ENCODE results near the gene GRAMD1B.

The GRAMD1B gene

DNA sequence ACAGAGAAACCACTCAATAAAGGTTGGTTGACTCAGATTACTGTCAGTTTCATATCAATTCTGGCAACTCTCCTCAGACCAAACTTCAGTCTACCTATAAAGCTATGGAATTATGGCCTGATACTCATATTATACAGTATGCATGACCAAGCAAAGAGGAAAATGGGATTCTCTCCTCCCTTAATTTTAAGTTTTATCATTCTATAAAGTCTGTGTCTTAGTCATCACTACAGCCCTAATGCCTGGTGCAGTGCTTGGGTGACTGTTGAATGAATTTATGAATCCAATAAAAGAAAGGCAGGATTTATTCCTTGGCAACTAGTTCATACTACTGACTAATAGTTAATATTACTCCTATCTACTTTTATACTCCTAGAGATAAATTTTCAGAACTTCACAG is 37.6 kb upstream of the GRAMD1B start:
- Histone ChIP-seq H3K4me3 (ENCODE audit: low read length in 2 of 2) (no peak overlapping the region), H3K4me1 (ENCODE audit: control insufficient read depth in 2 of 2, insufficient read depth in 2 of 2, low read length in 2 of 2) (no peaks in the 10 kb centered on the region), H3K9ac (ENCODE audit: low read depth in 1 of 2, low read length in 2 of 2) (no peak overlapping the region), H3K36me3 (ENCODE audit: control insufficient read depth in 2 of 2, insufficient read depth in 2 of 2, low read length in 2 of 2) (no peaks in the 10 kb centered on the region), H3K27ac (ENCODE audit: low read depth in 2 of 2, low read length in 2 of 2) (no peak overlapping the region), H3K27me3 (ENCODE audit: control insufficient read depth in 2 of 2, insufficient read depth in 2 of 2, low read length in 2 of 2) (peaks cover 0 to 4% of the 10 kb centered on the region in 2 donors), H3K9me3 (ENCODE audit: control insufficient read depth in 2 of 2, low read length in 2 of 2) (no peaks in the 10 kb centered on the region)

DNA sequence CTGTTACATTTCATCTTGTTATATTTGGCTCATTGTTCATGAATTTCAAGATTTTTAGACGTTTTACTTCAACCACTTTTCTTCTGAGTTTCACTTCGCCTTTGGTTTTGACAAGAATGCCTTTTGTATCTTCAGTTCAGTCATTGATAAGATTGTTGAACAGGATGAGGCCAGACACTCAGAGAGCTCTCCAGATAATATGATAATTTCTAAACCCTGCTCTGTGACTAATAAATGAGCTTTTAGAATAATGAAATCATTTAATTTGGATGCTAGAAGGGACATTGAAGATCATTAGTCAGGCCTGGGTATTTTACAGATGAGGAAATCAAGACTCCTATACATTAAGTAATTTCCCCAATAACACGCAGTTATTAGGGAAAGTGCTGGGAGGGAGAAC is 37.2 kb upstream of the GRAMD1B start:
- H3K27ac ChIP-seq (ENCODE audit: low read depth in 2 of 2, low read length in 2 of 2), result no peak overlapping the region
- no peaks in the 10 kb centered on the region for H3K4me1 ChIP-seq (ENCODE audit: control insufficient read depth in 2 of 2, insufficient read depth in 2 of 2, low read length in 2 of 2)
- H3K36me3 ChIP-seq (ENCODE audit: control insufficient read depth in 2 of 2, insufficient read depth in 2 of 2, low read length in 2 of 2), result no peaks in the 10 kb centered on the region
- H3K9ac ChIP-seq (ENCODE audit: low read depth in 1 of 2, low read length in 2 of 2), result no peak overlapping the region
- no peak overlapping the region for H3K4me3 ChIP-seq (ENCODE audit: low read length in 2 of 2)
- no peaks in the 10 kb centered on the region for H3K9me3 ChIP-seq (ENCODE audit: control insufficient read depth in 2 of 2, low read length in 2 of 2)
- peaks cover 0 to 4% of the 10 kb centered on the region in 2 donors for H3K27me3 ChIP-seq (ENCODE audit: control insufficient read depth in 2 of 2, insufficient read depth in 2 of 2, low read length in 2 of 2)

DNA sequence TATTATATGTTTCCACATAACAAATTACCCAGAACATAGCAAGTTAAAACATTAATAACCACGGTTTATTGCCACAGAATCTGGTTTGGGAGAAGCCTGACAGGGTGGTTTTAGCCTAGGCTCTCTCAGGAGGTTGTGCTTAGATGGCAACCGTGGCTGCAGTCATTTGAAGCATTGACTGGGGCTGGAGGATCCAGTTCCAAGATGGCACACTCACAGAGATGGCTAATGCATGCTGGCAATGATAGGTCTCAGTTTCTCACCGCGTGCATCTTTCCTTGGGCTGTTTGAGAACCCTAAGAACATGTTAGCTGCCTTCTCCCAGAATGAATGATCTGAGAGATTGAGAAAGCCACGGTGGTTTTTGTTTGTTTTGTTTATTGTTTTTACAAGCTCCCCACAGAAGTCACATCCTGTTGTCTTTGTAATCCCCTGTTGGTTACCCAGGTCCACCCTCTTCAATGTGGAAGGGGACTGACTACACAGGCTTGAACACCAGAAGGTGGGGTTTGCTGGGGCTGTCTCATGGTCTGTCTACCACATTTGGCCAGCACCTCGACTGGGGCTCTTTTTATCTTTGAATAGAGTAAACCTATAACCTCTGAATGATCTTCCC is 36.6 kb upstream of the GRAMD1B start:
- H3K36me3 ChIP-seq (ENCODE audit: control insufficient read depth in 2 of 2, insufficient read depth in 2 of 2, low read length in 2 of 2), result no peaks in the 10 kb centered on the region
- H3K9me3 ChIP-seq (ENCODE audit: control insufficient read depth in 2 of 2, low read length in 2 of 2), result no peaks in the 10 kb centered on the region
- no peak overlapping the region for H3K4me3 ChIP-seq (ENCODE audit: low read length in 2 of 2)
- no peaks in the 10 kb centered on the region for H3K4me1 ChIP-seq (ENCODE audit: control insufficient read depth in 2 of 2, insufficient read depth in 2 of 2, low read length in 2 of 2)
- H3K27me3 ChIP-seq (ENCODE audit: control insufficient read depth in 2 of 2, insufficient read depth in 2 of 2, low read length in 2 of 2), result peaks cover 0 to 4% of the 10 kb centered on the region in 2 donors
- H3K27ac ChIP-seq (ENCODE audit: low read depth in 2 of 2, low read length in 2 of 2), result no peak overlapping the region
- H3K9ac ChIP-seq (ENCODE audit: low read depth in 1 of 2, low read length in 2 of 2), result no peak overlapping the region

DNA sequence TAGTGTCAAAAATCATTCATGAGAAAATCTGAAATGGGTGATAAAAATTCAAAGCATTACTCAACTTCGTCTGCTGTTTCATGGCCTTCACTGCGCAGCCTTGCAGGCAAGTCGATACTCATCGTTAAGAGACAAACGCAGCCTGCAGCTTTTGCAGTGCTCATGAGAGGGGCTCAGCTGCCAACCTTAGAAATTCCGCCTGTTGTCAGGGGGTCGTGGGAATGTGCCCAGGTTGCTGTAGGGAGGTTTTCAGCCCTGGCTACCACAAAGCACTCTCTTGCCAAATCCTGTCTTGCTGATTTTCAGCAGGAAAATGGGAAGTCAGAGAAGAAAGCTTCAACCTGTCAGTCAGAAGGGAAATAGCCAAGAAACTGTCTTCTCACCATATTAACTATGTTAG is 25.4 kb upstream of the GRAMD1B start:
- Histone ChIP-seq H3K27me3 (ENCODE audit: control insufficient read depth in 2 of 2, insufficient read depth in 2 of 2, low read length in 2 of 2) (no peaks in the 10 kb centered on the region), H3K9me3 (ENCODE audit: control insufficient read depth in 2 of 2, low read length in 2 of 2) (no peaks in the 10 kb centered on the region), H3K27ac (ENCODE audit: low read depth in 2 of 2, low read length in 2 of 2) (no peak overlapping the region), H3K36me3 (ENCODE audit: control insufficient read depth in 2 of 2, insufficient read depth in 2 of 2, low read length in 2 of 2) (no peaks in the 10 kb centered on the region), H3K4me3 (ENCODE audit: low read length in 2 of 2) (no peak overlapping the region), H3K9ac (ENCODE audit: low read depth in 1 of 2, low read length in 2 of 2) (no peak overlapping the region), H3K4me1 (ENCODE audit: control insufficient read depth in 2 of 2, insufficient read depth in 2 of 2, low read length in 2 of 2) (peaks cover 7 to 8% of the 10 kb centered on the region in 2 donors)

DNA sequence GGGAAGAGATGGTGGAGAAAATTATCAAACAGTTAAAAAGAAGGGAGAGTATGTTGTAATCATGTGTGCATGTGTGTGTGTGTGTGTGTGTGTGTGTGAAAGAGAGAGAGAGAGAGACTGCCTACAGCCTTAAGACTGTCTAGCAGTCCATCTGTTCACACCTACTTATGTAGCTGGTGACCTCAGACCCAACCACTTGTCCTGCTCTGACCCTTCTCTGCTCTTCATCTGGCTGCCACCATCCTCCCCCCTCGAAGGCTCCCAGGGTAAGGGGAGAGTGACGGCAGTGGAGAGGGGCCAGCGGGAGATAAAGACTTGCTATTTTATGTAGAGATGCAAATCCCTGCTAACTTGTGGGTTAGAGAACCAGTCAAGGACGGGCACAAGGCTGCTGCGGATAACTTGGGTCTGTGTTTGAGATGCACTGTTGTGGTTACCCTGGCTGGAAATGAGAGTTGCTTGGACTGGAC is 24.9 kb upstream of the GRAMD1B start:
- H3K9me3 ChIP-seq (ENCODE audit: control insufficient read depth in 2 of 2, low read length in 2 of 2), result no peaks in the 10 kb centered on the region
- H3K4me1 ChIP-seq (ENCODE audit: control insufficient read depth in 2 of 2, insufficient read depth in 2 of 2, low read length in 2 of 2), result peaks cover 7 to 8% of the 10 kb centered on the region in 2 donors
- no peak overlapping the region for H3K4me3 ChIP-seq (ENCODE audit: low read length in 2 of 2)
- H3K36me3 ChIP-seq (ENCODE audit: control insufficient read depth in 2 of 2, insufficient read depth in 2 of 2, low read length in 2 of 2), result no peaks in the 10 kb centered on the region
- no peak overlapping the region for H3K27ac ChIP-seq (ENCODE audit: low read depth in 2 of 2, low read length in 2 of 2)
- H3K9ac ChIP-seq (ENCODE audit: low read depth in 1 of 2, low read length in 2 of 2), result no peak overlapping the region
- no peaks in the 10 kb centered on the region for H3K27me3 ChIP-seq (ENCODE audit: control insufficient read depth in 2 of 2, insufficient read depth in 2 of 2, low read length in 2 of 2)

DNA sequence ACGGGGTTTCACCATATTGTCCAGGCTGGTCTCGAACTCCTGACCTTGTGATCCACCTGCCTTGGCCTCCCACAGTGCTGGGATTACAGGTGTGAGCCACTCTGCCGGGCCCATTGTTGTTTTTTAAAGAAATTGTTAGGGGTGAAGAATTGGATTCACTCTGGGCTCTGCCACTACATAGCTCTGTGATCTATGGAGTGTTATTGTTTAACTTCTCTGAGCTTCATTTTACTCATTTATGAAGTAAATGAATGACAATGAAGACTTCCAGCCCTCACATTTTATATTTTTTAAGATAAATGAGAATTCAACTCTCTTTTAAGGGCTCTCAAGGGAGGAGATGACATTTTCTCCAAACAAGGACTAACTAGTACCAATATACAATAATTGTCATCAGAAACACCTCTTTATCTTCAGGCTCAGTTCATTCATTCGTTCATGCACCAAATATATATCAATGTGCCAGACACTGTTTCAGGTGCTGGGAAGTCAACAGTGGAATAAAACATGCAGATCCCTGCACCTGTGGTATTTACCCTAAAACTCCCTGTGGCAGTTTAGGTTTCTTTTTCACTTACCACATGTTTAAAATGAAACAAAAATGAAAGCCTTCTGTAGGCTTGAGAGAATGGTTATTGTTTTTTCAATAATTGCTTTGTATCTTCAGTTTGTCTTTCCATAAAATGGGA is 23.5 kb upstream of the GRAMD1B start:
- Histone ChIP-seq H3K4me1 (ENCODE audit: control insufficient read depth in 2 of 2, insufficient read depth in 2 of 2, low read length in 2 of 2) (peaks cover 7 to 8% of the 10 kb centered on the region in 2 donors), H3K36me3 (ENCODE audit: control insufficient read depth in 2 of 2, insufficient read depth in 2 of 2, low read length in 2 of 2) (no peaks in the 10 kb centered on the region), H3K27me3 (ENCODE audit: control insufficient read depth in 2 of 2, insufficient read depth in 2 of 2, low read length in 2 of 2) (no peaks in the 10 kb centered on the region), H3K9ac (ENCODE audit: low read depth in 1 of 2, low read length in 2 of 2) (no peak overlapping the region), H3K27ac (ENCODE audit: low read depth in 2 of 2, low read length in 2 of 2) (no peak overlapping the region), H3K4me3 (ENCODE audit: low read length in 2 of 2) (no peak overlapping the region), H3K9me3 (ENCODE audit: control insufficient read depth in 2 of 2, low read length in 2 of 2) (no peaks in the 10 kb centered on the region)

DNA sequence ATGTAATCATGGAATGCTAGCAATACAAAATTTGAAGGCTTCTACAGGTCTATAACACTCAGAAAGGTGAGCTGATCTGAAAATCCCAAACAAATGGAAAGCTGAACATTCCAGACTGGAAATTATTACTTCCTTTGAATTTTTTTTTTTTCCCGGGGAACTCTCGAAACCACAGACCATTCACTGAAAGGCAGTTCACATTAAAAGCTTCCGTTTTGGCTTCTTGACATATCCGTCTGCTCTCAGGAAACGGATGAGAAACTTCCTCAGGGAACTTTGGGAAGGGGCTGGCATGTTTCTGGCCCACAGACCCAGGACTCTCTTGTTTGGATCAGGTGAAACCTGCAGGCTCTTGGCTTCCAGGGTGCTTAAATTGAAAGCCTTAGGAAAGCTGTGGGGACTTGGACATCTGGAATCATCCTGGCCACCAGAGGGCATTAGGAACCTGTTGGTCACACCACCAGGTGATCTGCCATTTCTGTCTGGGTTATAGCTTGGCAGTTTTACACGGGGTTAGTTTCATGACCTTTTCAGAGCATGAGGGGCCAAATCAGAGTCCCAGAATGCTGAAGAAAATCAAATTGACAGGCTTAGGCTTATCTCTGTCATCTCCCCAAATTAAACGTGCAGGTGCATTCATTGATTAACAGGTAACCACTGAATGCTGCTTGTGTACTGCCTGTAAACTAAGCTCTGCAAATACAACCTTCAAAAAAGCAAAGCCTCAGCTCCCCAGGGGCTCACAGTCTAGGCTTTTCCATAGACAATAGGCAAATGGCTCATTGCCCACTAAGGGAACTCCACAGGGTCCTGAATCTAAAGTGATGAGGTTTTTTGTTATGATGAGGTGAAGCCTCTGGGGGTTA is 22.7 kb upstream of the GRAMD1B start:
- H3K36me3 ChIP-seq (ENCODE audit: control insufficient read depth in 2 of 2, insufficient read depth in 2 of 2, low read length in 2 of 2), result no peaks in the 10 kb centered on the region
- no peak overlapping the region for H3K9ac ChIP-seq (ENCODE audit: low read depth in 1 of 2, low read length in 2 of 2)
- no peak overlapping the region for H3K27ac ChIP-seq (ENCODE audit: low read depth in 2 of 2, low read length in 2 of 2)
- H3K27me3 ChIP-seq (ENCODE audit: control insufficient read depth in 2 of 2, insufficient read depth in 2 of 2, low read length in 2 of 2), result no peaks in the 10 kb centered on the region
- no peaks in the 10 kb centered on the region for H3K9me3 ChIP-seq (ENCODE audit: control insufficient read depth in 2 of 2, low read length in 2 of 2)
- H3K4me1 ChIP-seq (ENCODE audit: control insufficient read depth in 2 of 2, insufficient read depth in 2 of 2, low read length in 2 of 2), result peaks cover 7 to 8% of the 10 kb centered on the region in 2 donors
- no peak overlapping the region for H3K4me3 ChIP-seq (ENCODE audit: low read length in 2 of 2)

DNA sequence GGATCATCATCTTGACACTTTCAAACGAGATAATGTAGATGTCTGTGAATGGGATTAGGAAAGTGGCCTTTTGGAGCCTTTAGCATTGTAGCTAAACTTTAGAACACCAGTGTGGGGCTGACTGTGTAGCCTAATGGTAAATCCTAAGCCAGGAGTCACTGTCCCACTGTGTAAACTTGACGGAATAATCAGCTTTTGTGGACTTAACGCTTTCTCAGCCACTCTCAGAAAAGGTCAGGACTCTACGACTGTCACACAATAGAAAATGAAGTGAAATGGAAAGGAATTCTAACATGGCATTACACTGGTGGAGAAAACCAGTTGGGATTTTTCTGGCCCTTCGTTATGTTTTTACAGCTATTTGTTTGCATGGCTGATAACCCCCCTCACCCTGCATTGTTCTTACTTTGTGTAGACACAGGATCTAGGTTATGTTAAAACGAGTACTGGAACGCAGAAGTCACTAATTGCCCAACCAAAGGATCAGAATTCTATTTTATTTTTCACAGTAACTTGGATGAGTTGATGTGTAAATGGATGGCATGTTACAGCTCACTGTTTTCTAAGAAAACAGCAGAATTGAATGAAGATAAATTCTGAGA is 22.0 kb upstream of the GRAMD1B start:
- Histone ChIP-seq H3K4me1 (ENCODE audit: control insufficient read depth in 2 of 2, insufficient read depth in 2 of 2, low read length in 2 of 2) (peaks cover 7 to 8% of the 10 kb centered on the region in 2 donors), H3K27me3 (ENCODE audit: control insufficient read depth in 2 of 2, insufficient read depth in 2 of 2, low read length in 2 of 2) (no peaks in the 10 kb centered on the region), H3K4me3 (ENCODE audit: low read length in 2 of 2) (no peak overlapping the region), H3K36me3 (ENCODE audit: control insufficient read depth in 2 of 2, insufficient read depth in 2 of 2, low read length in 2 of 2) (no peaks in the 10 kb centered on the region), H3K9ac (ENCODE audit: low read depth in 1 of 2, low read length in 2 of 2) (no peak overlapping the region), H3K27ac (ENCODE audit: low read depth in 2 of 2, low read length in 2 of 2) (no peak overlapping the region), H3K9me3 (ENCODE audit: control insufficient read depth in 2 of 2, low read length in 2 of 2) (no peaks in the 10 kb centered on the region)

DNA sequence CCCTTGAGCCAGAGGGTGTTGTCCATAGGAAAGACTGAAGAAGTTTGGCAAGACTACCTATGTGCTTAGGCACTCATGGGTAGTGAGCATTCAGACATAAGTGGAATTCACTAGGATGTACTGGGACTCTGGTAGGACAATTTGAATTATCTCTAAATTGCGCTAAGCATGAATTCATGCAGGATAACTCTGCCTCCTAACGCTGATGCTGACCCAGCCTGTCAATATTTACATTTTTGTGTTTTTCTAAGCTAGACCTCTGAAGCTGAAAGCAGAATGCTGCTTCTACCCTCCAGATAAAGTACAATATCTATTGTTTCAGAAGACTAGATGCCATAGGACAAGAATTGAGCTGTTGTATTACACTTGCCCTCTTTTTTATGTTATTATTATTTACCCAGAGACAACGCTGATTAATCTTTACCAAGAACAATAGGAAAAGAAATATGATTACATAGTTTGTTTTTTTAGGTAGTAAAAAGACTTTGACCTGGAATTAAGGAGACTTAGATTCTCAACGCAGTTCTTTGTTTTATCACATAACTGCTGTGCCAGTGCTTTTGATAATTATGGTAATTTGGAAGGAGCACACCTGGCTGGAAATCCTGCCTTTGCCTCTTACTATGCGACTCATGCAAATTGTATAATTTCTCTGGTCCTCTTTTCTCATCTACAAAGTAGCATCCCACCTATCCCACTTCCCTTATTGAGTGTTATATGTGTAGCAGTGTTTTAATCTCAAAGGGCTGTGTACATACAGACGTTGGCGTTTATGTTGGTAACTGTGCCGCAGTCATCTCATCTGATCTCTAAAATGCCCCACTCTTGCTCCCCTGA is 21.2 kb upstream of the GRAMD1B start:
- Histone ChIP-seq H3K9ac (ENCODE audit: low read depth in 1 of 2, low read length in 2 of 2) (no peak overlapping the region), H3K27me3 (ENCODE audit: control insufficient read depth in 2 of 2, insufficient read depth in 2 of 2, low read length in 2 of 2) (peaks cover 0 to 2% of the 10 kb centered on the region in 2 donors), H3K4me3 (ENCODE audit: low read length in 2 of 2) (peak overlapping the region in 1 of 2 donors; percentile 15), H3K4me1 (ENCODE audit: control insufficient read depth in 2 of 2, insufficient read depth in 2 of 2, low read length in 2 of 2) (peaks cover 7 to 8% of the 10 kb centered on the region in 2 donors), H3K9me3 (ENCODE audit: control insufficient read depth in 2 of 2, low read length in 2 of 2) (no peaks in the 10 kb centered on the region), H3K27ac (ENCODE audit: low read depth in 2 of 2, low read length in 2 of 2) (no peak overlapping the region), H3K36me3 (ENCODE audit: control insufficient read depth in 2 of 2, insufficient read depth in 2 of 2, low read length in 2 of 2) (no peaks in the 10 kb centered on the region)
